GM23338 (cell line): Measurements from ENCODE around the gene KRT71. TPM values are rescaled to one million over a fixed set of nuclear protein-coding genes. Genes with fewer than 3 reads are reported as not detected.

Experiments
- ATAC-seq: fragments of 200-7000 bp; cut with Tn5 transposase; 3 replicates; pipeline ENCODE4 v1.9.1; 2020
- DNase-seq: peaks from one replicate; pipeline ENCODE4 v3.0.0-alpha.2; 2015; ENCODE audit warnings: low spot score
- H2AFZ ChIP-seq: fragments of 200-600 bp; sonication (generic); 2 replicates; pipeline ENCODE4 v1.8.0; 2016; ENCODE audit warnings: antibody characterized with exemption, mild to moderate bottlenecking, moderate library complexity
- H3F3A ChIP-seq: fragments of 200-600 bp; sonication (generic); replicated peaks from 2 replicates; pipeline ENCODE4 v1.8.0; 2017; ENCODE audit warnings: antibody characterized with exemption, mixed run types, low read depth
- H3K27ac ChIP-seq: fragments of 200-600 bp; sonication (generic); 2 replicates; pipeline ENCODE4 v1.6.1; 2016; ENCODE audit warnings: low read depth
- H3K27me3 ChIP-seq: fragments of 200-600 bp; sonication (generic); 2 replicates; pipeline ENCODE4 v1.8.0; 2016; ENCODE audit warnings: mild to moderate bottlenecking, mixed run types, moderate library complexity; ENCODE audit not compliant: insufficient read depth
- H3K36me3 ChIP-seq: fragments of 200-600 bp; sonication (generic); 2 replicates; pipeline ENCODE4 v1.8.0; 2016; ENCODE audit warnings: mild to moderate bottlenecking; ENCODE audit not compliant: insufficient read depth
- H3K4me1 ChIP-seq: fragments of 200-600 bp; sonication (generic); 2 replicates; pipeline ENCODE4 v1.8.0; 2016; ENCODE audit warnings: mild to moderate bottlenecking, moderate library complexity; ENCODE audit not compliant: insufficient read depth
- H3K4me2 ChIP-seq: fragments of 200-600 bp; sonication (generic); 2 replicates; pipeline ENCODE4 v1.7.1; 2017; ENCODE audit warnings: mixed run types
- H3K4me3 ChIP-seq: fragments of 200-600 bp; sonication (generic); 2 replicates; pipeline ENCODE4 v1.6.1; 2016; ENCODE audit warnings: mixed run types
- H3K79me2 ChIP-seq: fragments of 200-600 bp; sonication (generic); replicated peaks from 2 replicates; pipeline ENCODE4 v1.8.0; 2017; ENCODE audit warnings: mild to moderate bottlenecking; ENCODE audit not compliant: insufficient read depth
- H3K9me2 ChIP-seq: fragments of 200-600 bp; sonication (generic); 2 replicates; pipeline ENCODE4 v1.8.0; 2017; ENCODE audit not compliant: insufficient read depth
- H4K20me1 ChIP-seq: fragments of 200-600 bp; sonication (generic); replicated peaks from 2 replicates; pipeline ENCODE4 v1.8.0; 2017; ENCODE audit warnings: mild to moderate bottlenecking; ENCODE audit not compliant: insufficient read depth
- H3K27ac Mint-ChIP-seq: 2 replicates; pipeline ENCODE4 v1.8.0; 2020; ENCODE audit warnings: inconsistent platforms, mild to moderate bottlenecking, moderate library complexity, mixed read lengths
- H3K27me3 Mint-ChIP-seq: 3 replicates; pipeline ENCODE4 v1.8.0; 2022; ENCODE audit warnings: low read depth, mild to moderate bottlenecking, moderate library complexity, mixed read lengths, inconsistent platforms; ENCODE audit not compliant: insufficient read depth, poor library complexity
- H3K36me3 Mint-ChIP-seq: 3 replicates; pipeline ENCODE4 v1.8.0; 2021; ENCODE audit warnings: low read depth, mild to moderate bottlenecking, inconsistent platforms, moderate library complexity, mixed read lengths
- H3K4me1 Mint-ChIP-seq: 3 replicates; pipeline ENCODE4 v1.8.0; 2020; ENCODE audit warnings: mild to moderate bottlenecking, inconsistent platforms, mixed read lengths
- H3K4me3 Mint-ChIP-seq: 3 replicates; pipeline ENCODE4 v1.8.0; 2021; ENCODE audit warnings: moderate library complexity, mild to moderate bottlenecking, inconsistent platforms, mixed read lengths
- H3K9me3 Mint-ChIP-seq: 3 replicates; pipeline ENCODE4 v1.8.0; 2020; ENCODE audit warnings: moderate library complexity, mild to moderate bottlenecking, inconsistent platforms, mixed read lengths
- CTCF ChIP-seq, 2 experiments: fragments of 200-600 bp in 1 of 2; sonication (generic) in 1 of 2; conservative IDR thresholded peaks; 2 replicates each; pipeline versions ENCODE4 v1.5.1 to v1.6.1; 2016 to 2017; ENCODE audit warnings: antibody characterized with exemption in 2 of 2, low read depth in 2 of 2, mild to moderate bottlenecking in 2 of 2, moderate library complexity in 1 of 2
- EZH2 ChIP-seq: fragments of 200-600 bp; sonication (generic); IDR thresholded peaks from one replicate; pipeline ENCODE4 v1.8.0; 2017; ENCODE audit warnings: antibody characterized with exemption, mild to moderate bottlenecking, low read depth; ENCODE audit not compliant: unreplicated experiment
- EZH2phosphoT487 ChIP-seq: fragments of 200-600 bp; sonication (generic); IDR thresholded peaks from one replicate; pipeline ENCODE4 v1.8.1; 2018; ENCODE audit warnings: antibody characterized with exemption; ENCODE audit not compliant: unreplicated experiment
- JUNB ChIP-seq: IDR thresholded peaks from one replicate; pipeline ENCODE4 v1.6.1; 2016; ENCODE audit warnings: antibody characterized with exemption; ENCODE audit not compliant: unreplicated experiment
- POLR2AphosphoS5 ChIP-seq: IDR thresholded peaks from 2 replicates; pipeline ENCODE4 v1.6.1; 2016; ENCODE audit warnings: antibody characterized with exemption, low read depth
- REST ChIP-seq: IDR thresholded peaks from one replicate; pipeline ENCODE4 v1.6.1; 2018; ENCODE audit warnings: antibody characterized with exemption; ENCODE audit not compliant: unreplicated experiment
- STAT1 ChIP-seq: IDR thresholded peaks from one replicate; pipeline ENCODE4 v1.6.1; 2016; ENCODE audit warnings: antibody characterized with exemption; ENCODE audit not compliant: unreplicated experiment
- ZNF114 ChIP-seq: fragments of 250-450 bp; sonication (Bioruptor Pico); IDR thresholded peaks from 2 replicates; pipeline ENCODE4 v1.5.0; 2020; ENCODE audit warnings: mild to moderate bottlenecking, moderate library complexity
- ZNF331 ChIP-seq: fragments of 250-450 bp; sonication (Bioruptor Pico); IDR thresholded peaks from 2 replicates; pipeline ENCODE4 v1.5.0; 2020; ENCODE audit warnings: low read depth, mild to moderate bottlenecking, moderate library complexity
- ZNF462 ChIP-seq: fragments of 250-450 bp; sonication (Bioruptor Pico); IDR thresholded peaks from 2 replicates; pipeline ENCODE4 v1.5.0; 2020; ENCODE audit warnings: mild to moderate bottlenecking, moderate library complexity
- polyA plus RNA-seq: library from polyadenylated mRNA; unstranded; fragments of >200 nt; fragmentation: Nextera tagmentation; extraction: Ambion mirVana; gene quantifications from 2 replicates; pipeline ENCODE4 v1.2.1, GENCODE V29; 2016
- total RNA-seq: library from RNA; depleted of rRNA; stranded (reverse); fragments of >200 nt; shearing (Covaris generic); gene quantifications from 2 replicates; pipeline ENCODE4 v1.2.3, GENCODE V29; 2014

The KRT71 gene
- total and polyA plus RNA-seq, 2 experiments from 2014 or later, result not detected

- Histone ChIP-seq H3K4me1 (no peaks in the 10 kb centered on the region), H3K4me3 (no peak overlapping the region), H3K36me3 (no peaks in the 10 kb centered on the region), H3K4me2 (no peak overlapping the region), H3K9me2 (no peaks in the 10 kb centered on the region), H3F3A (no peaks in the 10 kb centered on the region), H3K79me2 (no peaks in the 10 kb centered on the region), H3K27ac (no peak overlapping the region), H4K20me1 (no peaks in the 10 kb centered on the region), H3K27me3 (no peaks in the 10 kb centered on the region), H2AFZ (no peak overlapping the region)
- Mint-ChIP-seq H3K27me3 (peaks cover 4% of the 10 kb centered on the region), H3K27ac (no peak overlapping the region), H3K9me3 (no peaks in the 10 kb centered on the region), H3K4me1 (no peaks in the 10 kb centered on the region), H3K36me3 (no peaks in the 10 kb centered on the region), H3K4me3 (no peak overlapping the region)
- no peak for ATAC-seq
- TF ChIP-seq POLR2AphosphoS5, result no peak
- no peak for DNase-seq
Observed at GRCh38 chr12:52531566-52532300, 21.2 kb downstream of the KRT71 start.

GRCh38 chr12:52530905-52531304 lies 22.0 kb downstream of the KRT71 start:
- peaks cover 4% of the 10 kb centered on the region for H3K27me3 Mint-ChIP-seq
- TF ChIP-seq ZNF114 (CRISPR knock-in tag) (no peak), CTCF (conservative IDR thresholded peaks at IDR 0.05; ENCODE audit: low read depth in 2 of 2) (no peak), JUNB (no peak), ZNF331 (CRISPR knock-in tag) (no peak), STAT1 (no peak), EZH2phosphoT487 (no peak), EZH2 (no peak), REST (no peak), ZNF462 (CRISPR knock-in tag) (no peak)

More at GRCh38 chr12:52530905-52531304, 22.0 kb downstream of the KRT71 start:
- Histone ChIP-seq H3K4me2 (no peak overlapping the region), H3K4me1 (no peaks in the 10 kb centered on the region), H3K4me3 (no peak overlapping the region), H3K27ac (no peak overlapping the region), H3K27me3 (no peaks in the 10 kb centered on the region), H3K36me3 (no peaks in the 10 kb centered on the region), H3F3A (no peaks in the 10 kb centered on the region), H3K79me2 (no peaks in the 10 kb centered on the region), H4K20me1 (no peaks in the 10 kb centered on the region), H2AFZ (no peak overlapping the region), H3K9me2 (no peaks in the 10 kb centered on the region)
- no peak for ATAC-seq
- Mint-ChIP-seq H3K4me1 (no peaks in the 10 kb centered on the region), H3K9me3 (no peaks in the 10 kb centered on the region), H3K4me3 (no peak overlapping the region), H3K27ac (no peak overlapping the region), H3K36me3 (no peaks in the 10 kb centered on the region)
- DNase-seq, result no peak
